Hepatocyte (in vitro differentiated cells): ENCODE data around the gene NEMP1. TPM values are rescaled to one million over a fixed set of nuclear protein-coding genes. Genes with fewer than 3 reads are reported as not detected.

ENCODE experiments used
- DNase-seq: peaks from one replicate; pipeline ENCODE4 v3.0.0-alpha.2; 2016; ENCODE audit warnings: low spot score
- H2AFZ ChIP-seq: fragments of 200-600 bp; sonication (generic); 2 replicates; pipeline ENCODE4 v1.6.0; 2016; ENCODE audit warnings: antibody characterized with exemption, mild to moderate bottlenecking
- H3K27ac ChIP-seq: fragments of 200-600 bp; sonication (generic); 2 replicates; pipeline ENCODE4 v1.5.1; 2016; ENCODE audit warnings: mild to moderate bottlenecking
- H3K27me3 ChIP-seq: fragments of 200-600 bp; sonication (generic); 2 replicates; pipeline ENCODE4 v1.6.1; 2016
- H3K36me3 ChIP-seq: fragments of 200-600 bp; sonication (generic); replicated peaks from 2 replicates; pipeline ENCODE4 v1.5.1; 2016; ENCODE audit warnings: low read depth; ENCODE audit not compliant: insufficient read depth
- H3K4me1 ChIP-seq: fragments of 200-600 bp; sonication (generic); 2 replicates; pipeline ENCODE4 v1.5.1; 2016; ENCODE audit warnings: mild to moderate bottlenecking, moderate library complexity; ENCODE audit not compliant: insufficient read depth
- H3K4me2 ChIP-seq: fragments of 200-600 bp; sonication (generic); 2 replicates; pipeline ENCODE4 v1.6.0; 2016
- H3K4me3 ChIP-seq: fragments of 200-600 bp; sonication (generic); 2 replicates; pipeline ENCODE4 v1.5.1; 2016; ENCODE audit warnings: mild to moderate bottlenecking
- H3K79me2 ChIP-seq: fragments of 200-600 bp; sonication (generic); 2 replicates; pipeline ENCODE4 v1.6.0; 2017; ENCODE audit warnings: mild to moderate bottlenecking
- H3K9me2 ChIP-seq: fragments of 200-600 bp; sonication (generic); replicated peaks from 2 replicates; pipeline ENCODE4 v1.6.0; 2017; ENCODE audit warnings: mild to moderate bottlenecking; ENCODE audit not compliant: insufficient read depth
- H3K9me3 ChIP-seq: fragments of 200-600 bp; sonication (generic); 2 replicates; pipeline ENCODE4 v1.5.1; 2016; ENCODE audit warnings: low read depth, mild to moderate bottlenecking
- H4K20me1 ChIP-seq: fragments of 200-600 bp; sonication (generic); 2 replicates; pipeline ENCODE4 v1.6.0; 2016; ENCODE audit warnings: mild to moderate bottlenecking; ENCODE audit not compliant: insufficient read depth, poor library complexity, severe bottlenecking
- CTCF ChIP-seq: fragments of 200-600 bp; sonication (generic); IDR thresholded peaks from 2 replicates; pipeline ENCODE4 v1.5.1; 2016; ENCODE audit warnings: antibody characterized with exemption, mild to moderate bottlenecking; ENCODE audit not compliant: poor library complexity
- EZH2 ChIP-seq: fragments of 200-600 bp; sonication (generic); IDR thresholded peaks from 2 replicates; pipeline ENCODE4 v1.6.1; 2016; ENCODE audit warnings: antibody characterized with exemption, mild to moderate bottlenecking, borderline replicate concordance
- EZH2phosphoT487 ChIP-seq: fragments of 200-600 bp; sonication (generic); IDR thresholded peaks from one replicate; pipeline ENCODE4 v1.6.1; 2018; ENCODE audit warnings: antibody characterized with exemption, mild to moderate bottlenecking, low read depth, moderate library complexity; ENCODE audit not compliant: unreplicated experiment, severe bottlenecking
- WGBS: methylation state at CpG from one replicate; pipeline ENCODE4 v1.1.6; 2016; ENCODE audit warnings: low lambda C conversion rate; ENCODE audit errors: missing lambda C conversion rate; 5-methylcytosine and 5-hydroxymethylcytosine counted together
- polyA plus RNA-seq: library from polyadenylated mRNA; unstranded; fragments of >200 nt; fragmentation: Nextera tagmentation; extraction: Ambion mirVana; gene quantifications from 2 replicates; pipeline ENCODE4 v1.2.1, GENCODE V29; 2016
- total RNA-seq: library from RNA; depleted of rRNA; stranded (reverse); fragments of >200 nt; gene quantifications from 2 replicates; pipeline ENCODE4 v1.2.3, GENCODE V29; 2014

NEMP1 gene
- total and polyA plus RNA-seq, 2 experiments from 2014 or later, result 6.2 to 9.3 TPM

GRCh38 chr12:57046086-57046791, 32.4 kb downstream of the NEMP1 start:
- Histone ChIP-seq H3K4me3 (no peak overlapping the region), H3K9me2 (no peaks in the 10 kb centered on the region), H3K36me3 (no peaks in the 10 kb centered on the region), H3K27ac (no peak overlapping the region), H3K79me2 (peaks cover 2% of the 10 kb centered on the region), H3K27me3 (no peaks in the 10 kb centered on the region), H2AFZ (no peak overlapping the region), H3K4me2 (no peak overlapping the region), H3K9me3 (no peaks in the 10 kb centered on the region), H4K20me1 (no peaks in the 10 kb centered on the region), H3K4me1 (no peaks in the 10 kb centered on the region)
- 73% methylated on average over 6 of the region's 6 CpGs for WGBS
- TF ChIP-seq CTCF (no peak), EZH2phosphoT487 (no peak), EZH2 (no peak)
- no peak for DNase-seq

GRCh38 chr12:57044889-57045288, 33.7 kb downstream of the NEMP1 start:
- 83% methylated on average over 3 of the region's 3 CpGs for WGBS
- no peaks in the 10 kb centered on the region for H3K27me3 ChIP-seq
- no peak overlapping the region for H3K4me3 ChIP-seq
- TF ChIP-seq EZH2phosphoT487 (no peak), CTCF (no peak), EZH2 (no peak)
- no peaks in the 10 kb centered on the region for H3K9me3 ChIP-seq
- H3K9me2 ChIP-seq, result no peaks in the 10 kb centered on the region
- H3K4me1 ChIP-seq, result no peaks in the 10 kb centered on the region
- no peak overlapping the region for H3K27ac ChIP-seq
- H3K79me2 ChIP-seq, result peaks cover 2% of the 10 kb centered on the region
- no peaks in the 10 kb centered on the region for H3K36me3 ChIP-seq
- no peak overlapping the region for H2AFZ ChIP-seq
- H4K20me1 ChIP-seq, result no peaks in the 10 kb centered on the region
- H3K4me2 ChIP-seq, result no peak overlapping the region
- no peak for DNase-seq

- H3K79me2 ChIP-seq, result peaks cover 2% of the 10 kb centered on the region
- H3K36me3 ChIP-seq, result no peaks in the 10 kb centered on the region
- H3K4me2 ChIP-seq, result no peak overlapping the region
- H3K4me1 ChIP-seq, result no peaks in the 10 kb centered on the region
- H3K27ac ChIP-seq, result no peak overlapping the region
- H3K27me3 ChIP-seq, result no peaks in the 10 kb centered on the region
- H4K20me1 ChIP-seq, result no peaks in the 10 kb centered on the region
- H3K9me2 ChIP-seq, result no peaks in the 10 kb centered on the region
- TF ChIP-seq CTCF (no peak), EZH2phosphoT487 (no peak), EZH2 (no peak)
- WGBS, result 78% methylated on average over 6 of the region's 6 CpGs
- no peak overlapping the region for H2AFZ ChIP-seq
- no peak for DNase-seq
- no peak overlapping the region for H3K4me3 ChIP-seq
- H3K9me3 ChIP-seq, result no peaks in the 10 kb centered on the region
These were observed 34.1 kb downstream of the NEMP1 start for GRCh38 chr12:57044468-57044867.
